Esophagus muscularis mucosa (tissue), 4 donors: Measurements from ENCODE around the gene SPATA22. TPM values are rescaled to one million over a fixed set of nuclear protein-coding genes. Genes with fewer than 3 reads are reported as not detected.

ENCODE experiments used
- DNase-seq: peaks from one replicate; pipeline ENCODE4 v3.0.0-alpha.2; 2017; ENCODE audit errors: extremely low spot score
- H3K27ac ChIP-seq, 4 donors: fragments of 200-600 bp; sonication (generic); replicated peaks in 1 of 4; 1 replicate in 3 of 4; 2 replicates in 1 of 4; pipeline ENCODE4 v1.5.1; 2016 to 2019; ENCODE audit warnings: mild to moderate bottlenecking in 1 of 4
- H3K27me3 ChIP-seq, 4 donors: fragments of 200-600 bp; sonication (generic); one replicate each; pipeline versions ENCODE4 v1.5.1 to v1.6.0; 2016 to 2019
- H3K36me3 ChIP-seq, 4 donors: fragments of 200-600 bp; sonication (generic); one replicate each; pipeline ENCODE4 v1.5.1; 2016 to 2019
- H3K4me1 ChIP-seq, 4 donors: fragments of 200-600 bp; sonication (generic); one replicate each; pipeline ENCODE4 v1.5.1; 2016 to 2019
- H3K4me3 ChIP-seq, 4 donors: fragments of 200-600 bp; sonication (generic); 1 replicate in 2 of 4; 2 replicates in 2 of 4; pipeline ENCODE4 v1.5.1; 2016 to 2019; ENCODE audit warnings: mild to moderate bottlenecking in 4 of 4, moderate library complexity in 1 of 4
- H3K9me3 ChIP-seq, 4 donors: fragments of 200-600 bp; sonication (generic); 1 replicate in 3 of 4; 2 replicates in 1 of 4; pipeline ENCODE4 v1.5.1; 2016 to 2019
- EP300 ChIP-seq: sonication (generic); formaldehyde crosslinking; IDR thresholded peaks from one replicate; pipeline ENCODE4 v1.6.1; 2017; ENCODE audit warnings: antibody characterized with exemption
- POLR2A ChIP-seq: fragments of 450-650 bp; IDR thresholded peaks from one replicate; pipeline ENCODE4 v1.6.1; 2017; ENCODE audit warnings: antibody characterized with exemption, moderate library complexity, mild to moderate bottlenecking, low read depth
- POLR2AphosphoS5 ChIP-seq, 2 donors: sonication (generic); formaldehyde crosslinking; IDR thresholded peaks; one replicate each; pipeline ENCODE4 v1.6.1; 2017; ENCODE audit warnings: antibody characterized with exemption in 2 of 2
- WGBS: methylation state at CpG from one replicate; pipeline ENCODE4 v1.1.5; 2018; 5-methylcytosine and 5-hydroxymethylcytosine counted together
- intact Hi-C: fragments of 100-400 bp; cut with DNase I; formaldehyde crosslinking; loops from one replicate; pipeline ENCODE4 v1.15.1; 2023
- total RNA-seq, 4 donors: library from RNA; depleted of rRNA; stranded (reverse); fragments of >200 nt; gene quantifications; one replicate each; pipeline versions ENCODE4 v1.1.0 to v1.2.1, GENCODE V29; 2016
- TF ChIP-seq, protein P1 (sequence below), 3 experiments: fragments of 200-600 bp in 2 of 3; fragments of 450-650 bp in 1 of 3; sonication (generic) in 2 of 3; IDR thresholded peaks; one replicate each; pipeline ENCODE4 v1.5.1; 2017 to 2019; ENCODE audit warnings: antibody characterized with exemption in 3 of 3, mild to moderate bottlenecking in 2 of 3, moderate library complexity in 1 of 3

The SPATA22 gene
- total RNA-seq, 4 donors from 2014 or later, result 0.39 to 0.50 TPM; not detected in 2

DNA sequence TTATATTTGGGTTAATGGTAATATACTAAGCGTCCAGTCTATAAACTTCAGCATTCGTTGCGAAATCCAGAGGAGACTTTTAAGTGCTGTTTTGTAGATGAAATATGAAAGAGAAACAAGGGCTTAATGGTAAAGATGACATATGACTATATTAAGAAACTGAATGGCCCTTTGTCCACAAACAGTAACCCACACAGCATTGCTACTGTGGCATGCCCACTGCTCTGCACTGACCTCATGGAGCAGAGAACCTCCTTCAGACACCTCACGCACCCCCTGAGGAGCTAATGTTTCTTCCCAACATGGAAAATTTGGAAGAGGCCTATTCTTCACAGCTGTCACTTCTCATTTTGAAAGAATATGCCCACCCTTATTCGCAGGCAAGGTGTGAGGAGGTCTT, 30.8 kb upstream of the SPATA22 start:
- Histone ChIP-seq H3K4me1 (peaks cover 0 to 7% (median 0%) of the 10 kb centered on the region in 4 donors), H3K9me3 (peaks cover 0 to 8% (median 0%) of the 10 kb centered on the region in 4 donors), H3K4me3 (no peak overlapping the region), H3K27ac (peak overlapping the region in 1 of 4 donors; percentile 30), H3K36me3 (no peaks in the 10 kb centered on the region), H3K27me3 (no peaks in the 10 kb centered on the region)
- DNase-seq, result no peak
- 76% methylated on average over 4 of the region's 5 CpGs for WGBS
- intact Hi-C loops, result no loop called here
- TF ChIP-seq EP300, result no peak
- no peak for TF ChIP-seq POLR2AphosphoS5 (IDR thresholded peaks at IDR 0.05)
- TF ChIP-seq, protein P1, sequence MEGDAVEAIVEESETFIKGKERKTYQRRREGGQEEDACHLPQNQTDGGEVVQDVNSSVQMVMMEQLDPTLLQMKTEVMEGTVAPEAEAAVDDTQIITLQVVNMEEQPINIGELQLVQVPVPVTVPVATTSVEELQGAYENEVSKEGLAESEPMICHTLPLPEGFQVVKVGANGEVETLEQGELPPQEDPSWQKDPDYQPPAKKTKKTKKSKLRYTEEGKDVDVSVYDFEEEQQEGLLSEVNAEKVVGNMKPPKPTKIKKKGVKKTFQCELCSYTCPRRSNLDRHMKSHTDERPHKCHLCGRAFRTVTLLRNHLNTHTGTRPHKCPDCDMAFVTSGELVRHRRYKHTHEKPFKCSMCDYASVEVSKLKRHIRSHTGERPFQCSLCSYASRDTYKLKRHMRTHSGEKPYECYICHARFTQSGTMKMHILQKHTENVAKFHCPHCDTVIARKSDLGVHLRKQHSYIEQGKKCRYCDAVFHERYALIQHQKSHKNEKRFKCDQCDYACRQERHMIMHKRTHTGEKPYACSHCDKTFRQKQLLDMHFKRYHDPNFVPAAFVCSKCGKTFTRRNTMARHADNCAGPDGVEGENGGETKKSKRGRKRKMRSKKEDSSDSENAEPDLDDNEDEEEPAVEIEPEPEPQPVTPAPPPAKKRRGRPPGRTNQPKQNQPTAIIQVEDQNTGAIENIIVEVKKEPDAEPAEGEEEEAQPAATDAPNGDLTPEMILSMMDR (IDR thresholded peaks at IDR 0.05), result no peak
- no peak for TF ChIP-seq POLR2A

DNA sequence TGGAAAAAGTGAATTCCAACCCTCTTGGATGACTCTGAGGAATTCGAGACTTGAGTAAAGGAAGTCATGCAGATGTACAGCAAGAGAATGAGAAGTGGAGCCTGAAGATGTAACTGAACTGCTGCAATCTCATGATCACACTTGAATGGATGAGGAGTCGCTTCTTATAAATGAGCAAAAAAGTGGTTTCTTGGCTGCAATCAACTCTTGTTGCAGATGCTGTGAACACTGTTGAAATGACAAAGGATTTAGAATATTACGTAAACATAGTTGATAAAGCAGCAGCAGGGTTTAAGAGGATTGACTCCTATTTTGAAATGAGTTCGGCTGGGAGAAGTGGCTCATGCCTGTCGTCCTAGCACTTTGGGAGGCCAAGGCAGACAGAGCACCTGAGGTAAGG, 29.7 kb upstream of the SPATA22 start:
- TF ChIP-seq EP300, result no peak
- no peak for TF ChIP-seq POLR2AphosphoS5 (IDR thresholded peaks at IDR 0.05)
- TF ChIP-seq, protein P1 (IDR thresholded peaks at IDR 0.05), result no peak
- DNase-seq, result no peak
- Histone ChIP-seq H3K4me3 (no peak overlapping the region), H3K4me1 (peaks cover 0 to 7% (median 0%) of the 10 kb centered on the region in 4 donors), H3K36me3 (no peaks in the 10 kb centered on the region), H3K9me3 (peaks cover 0 to 8% (median 0%) of the 10 kb centered on the region in 4 donors), H3K27ac (no peak overlapping the region), H3K27me3 (no peaks in the 10 kb centered on the region)
- WGBS, result 55% methylated on average over 5 of the region's 5 CpGs
- intact Hi-C loops, result no loop called here

DNA sequence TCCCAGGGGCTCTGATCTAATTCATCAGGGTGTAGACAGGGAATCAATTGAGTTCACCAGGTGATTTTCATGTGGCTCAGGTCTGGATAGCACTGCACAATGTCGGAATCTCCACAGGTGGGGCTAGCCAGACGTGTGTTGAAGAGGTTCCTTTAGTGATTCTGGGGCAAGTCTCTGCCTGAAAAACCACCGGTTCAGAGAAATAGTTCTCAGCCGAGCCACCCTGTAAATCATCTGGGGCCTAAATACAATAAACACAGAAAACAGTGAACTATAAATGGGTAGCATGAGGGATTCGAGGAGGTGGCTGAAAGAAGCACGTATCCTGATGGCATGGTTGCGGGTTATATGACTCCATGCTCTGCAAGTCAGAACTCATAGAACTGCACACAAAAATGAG, 25.5 kb upstream of the SPATA22 start:
- TF ChIP-seq POLR2AphosphoS5 (IDR thresholded peaks at IDR 0.05) (no peak), EP300 (no peak), POLR2A (no peak)
- TF ChIP-seq, protein P1 (IDR thresholded peaks at IDR 0.05), result no peak
- WGBS, result 79% methylated on average over 7 of the region's 7 CpGs
- Histone ChIP-seq H3K27me3 (no peaks in the 10 kb centered on the region), H3K9me3 (peaks cover 0 to 8% (median 0%) of the 10 kb centered on the region in 4 donors), H3K36me3 (peaks cover 0 to 4% (median 0%) of the 10 kb centered on the region in 4 donors), H3K27ac (no peak overlapping the region), H3K4me3 (no peak overlapping the region), H3K4me1 (no peaks in the 10 kb centered on the region)
- peak; percentile 70 for DNase-seq
- intact Hi-C loops, result no loop called here

- H3K36me3 ChIP-seq, result no peaks in the 10 kb centered on the region
- H3K4me1 ChIP-seq, result no peaks in the 10 kb centered on the region
- TF ChIP-seq POLR2AphosphoS5 (IDR thresholded peaks at IDR 0.05) (no peak), POLR2A (no peak), EP300 (no peak)
- TF ChIP-seq, protein P1 (IDR thresholded peaks at IDR 0.05), result no peak
- WGBS, result 85% methylated on average over 8 of the region's 8 CpGs
- no peaks in the 10 kb centered on the region for H3K27me3 ChIP-seq
- no peak overlapping the region for H3K27ac ChIP-seq
- intact Hi-C loops, result no loop called here
- DNase-seq, result no peak
- no peaks in the 10 kb centered on the region for H3K9me3 ChIP-seq
- H3K4me3 ChIP-seq, result no peak overlapping the region
Observed at GRCh38 chr17:3485481-3486068, 14.0 kb upstream of the SPATA22 start.

- Histone ChIP-seq H3K9me3 (no peaks in the 10 kb centered on the region), H3K4me1 (no peaks in the 10 kb centered on the region), H3K27ac (no peak overlapping the region), H3K27me3 (no peaks in the 10 kb centered on the region), H3K4me3 (no peak overlapping the region), H3K36me3 (no peaks in the 10 kb centered on the region)
- intact Hi-C loops, result no loop called here
- DNase-seq, result no peak
- 58% methylated on average over 3 of the region's 3 CpGs for WGBS
- no peak for TF ChIP-seq POLR2AphosphoS5 (IDR thresholded peaks at IDR 0.05)
- TF ChIP-seq EP300, result no peak
- TF ChIP-seq POLR2A, result no peak
- TF ChIP-seq, protein P1 (IDR thresholded peaks at IDR 0.05), result no peak
Observed at GRCh38 chr17:3482852-3483251, 11.2 kb upstream of the SPATA22 start.
